Measurements from ENCODE around the gene ST6GALNAC2.
"Not testable (repeated sequence)": the region's sequence is repeated elsewhere in the genome, so short reads cannot be mapped to it uniquely, and the experiment has no call there.

GRCh38 chr17:76559460-76559859 lies 26.2 kb downstream of the ST6GALNAC2 start:
- not testable (repeated sequence) for TF ChIP-seq CTCF, POLR2A (IDR thresholded peaks at IDR 0.05)
